ENCODE results near the gene PPP1R13B.

PPP1R13B gene

DNA sequence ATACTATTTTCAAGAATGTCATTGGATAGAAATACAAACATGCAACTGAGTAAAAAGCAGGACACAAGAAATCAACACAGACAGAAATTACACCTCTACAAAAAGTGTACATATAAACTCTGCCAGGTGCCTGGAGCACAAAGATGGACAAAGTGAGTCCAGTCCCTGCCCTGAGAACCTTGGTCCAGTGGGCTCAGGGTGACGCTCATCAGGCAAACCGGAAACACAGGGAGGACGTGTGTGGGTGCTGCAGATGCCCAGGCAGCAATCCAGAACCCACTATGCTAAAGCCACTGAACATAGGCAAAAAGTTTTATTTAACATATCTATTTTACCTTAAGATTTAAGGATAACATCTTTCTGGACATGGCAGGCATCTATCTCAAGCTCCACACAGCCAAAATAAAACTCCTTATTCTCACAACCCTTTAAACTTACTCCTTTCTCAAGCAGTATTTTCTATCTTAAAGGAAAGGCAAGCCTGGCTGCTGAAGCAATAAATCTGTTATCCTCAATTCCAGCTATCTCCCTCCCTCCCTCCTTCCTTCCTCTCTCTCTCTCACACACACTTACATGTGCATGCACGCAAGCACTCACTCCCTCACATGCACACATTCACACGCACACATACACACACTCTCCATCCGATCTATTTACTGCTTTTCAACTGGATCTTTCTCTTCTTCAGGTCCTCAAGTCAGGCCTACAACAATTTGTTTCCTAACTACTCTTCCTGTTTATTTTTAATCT, 10.2 kb downstream of the PPP1R13B start:
- no peak for DNase-seq (ENCODE audit: low read depth)

DNA sequence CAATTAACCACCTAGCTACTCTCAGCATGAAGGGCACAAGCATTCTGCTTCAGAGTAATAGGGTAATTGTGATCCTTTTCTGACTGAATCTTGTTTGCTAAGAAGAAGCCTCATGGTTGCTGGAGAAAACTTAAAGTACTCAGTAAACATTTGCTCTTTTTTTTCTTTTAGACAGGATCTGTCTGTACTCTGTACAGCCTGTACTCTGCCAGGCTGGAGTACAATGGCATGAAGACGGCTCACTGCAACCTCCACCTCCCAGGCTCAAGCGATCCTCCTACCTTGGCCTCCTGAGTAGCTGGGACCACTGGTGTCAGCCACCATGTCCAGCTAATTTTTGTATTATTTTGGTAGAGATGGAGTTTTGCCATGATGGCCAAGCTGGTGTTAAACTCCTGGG, 12.4 kb downstream of the PPP1R13B start:
- DNase-seq (ENCODE audit: low read depth), result no peak

DNA sequence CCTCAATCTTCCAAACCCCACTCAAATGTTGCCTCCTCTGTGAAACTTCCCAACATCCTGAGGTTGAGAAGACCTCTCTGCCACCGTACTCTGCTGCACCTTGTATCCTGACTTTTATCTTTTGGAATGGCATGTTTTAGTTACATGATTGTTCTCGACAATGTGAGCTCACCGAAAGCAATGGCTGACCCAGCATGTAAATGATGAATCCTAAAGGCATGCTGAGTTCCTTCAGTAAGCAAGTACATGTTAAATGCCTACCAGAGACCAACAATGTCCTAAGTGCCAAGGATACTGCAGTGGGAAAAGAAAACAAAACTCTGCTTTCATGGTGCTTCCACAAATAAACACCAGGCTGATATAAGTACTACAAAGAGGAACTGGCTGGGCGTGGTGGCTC, 13.7 kb downstream of the PPP1R13B start:
- DNase-seq (ENCODE audit: low read depth), result no peak

DNA sequence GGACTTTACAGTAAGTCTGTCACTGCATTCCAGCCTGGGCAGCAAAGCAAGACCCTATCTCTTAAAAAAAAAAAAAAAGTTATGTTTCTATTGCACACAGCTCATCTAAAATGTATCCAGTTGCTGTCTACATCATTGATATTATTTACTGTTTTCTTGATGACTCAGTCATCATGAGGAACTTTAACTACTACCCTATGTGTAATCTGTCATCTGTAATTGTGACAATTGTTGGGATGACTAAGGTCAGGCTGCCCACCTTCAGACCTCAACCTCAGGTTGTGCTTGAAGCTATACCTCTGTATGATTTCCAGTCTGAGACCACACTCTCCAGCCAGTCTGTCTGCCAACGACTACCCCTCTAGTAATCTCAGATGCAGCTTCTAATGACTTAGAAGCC, 15.3 kb downstream of the PPP1R13B start:
- no peak for DNase-seq (ENCODE audit: low read depth)

DNA sequence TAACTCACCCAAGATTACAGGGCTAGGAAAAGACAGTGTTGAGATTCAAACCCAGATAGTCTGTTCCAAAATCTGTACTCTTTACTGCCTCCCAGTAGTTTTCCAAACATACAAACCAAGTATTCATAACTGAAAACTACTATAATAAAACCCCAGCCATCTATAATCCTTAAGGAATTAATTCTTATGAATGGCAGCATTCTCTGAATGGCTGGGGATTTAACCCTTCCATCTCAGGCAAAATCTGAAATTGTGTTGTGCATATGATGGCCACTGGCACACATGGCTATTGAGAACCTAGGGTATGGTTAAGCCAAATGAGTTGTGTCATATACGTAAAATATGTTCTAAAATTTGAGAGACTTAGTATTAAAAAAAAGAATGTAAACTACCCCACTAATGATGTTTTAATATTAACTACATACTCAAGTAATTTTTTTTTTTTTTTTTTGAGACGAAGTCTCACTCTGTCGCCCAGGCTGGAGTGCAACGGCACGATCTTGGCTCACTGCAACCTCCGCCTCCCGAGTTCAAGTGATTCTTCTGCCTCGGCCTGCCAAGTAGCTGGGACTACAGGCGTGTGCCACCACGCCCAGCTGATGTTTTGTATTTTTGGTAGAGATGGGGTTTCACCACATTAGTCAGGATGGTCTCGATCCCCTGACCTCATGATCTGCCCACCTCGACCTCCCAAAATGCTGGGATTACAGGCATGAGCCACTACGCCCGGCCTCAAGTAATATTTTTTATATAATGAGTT, 16.7 kb downstream of the PPP1R13B start:
- DNase-seq (ENCODE audit: low read depth), result no peak

- DNase-seq (ENCODE audit: low read depth), result no peak
Measured at GRCh38 chr14:103828315-103828967, 18.9 kb downstream of the PPP1R13B start.

DNA sequence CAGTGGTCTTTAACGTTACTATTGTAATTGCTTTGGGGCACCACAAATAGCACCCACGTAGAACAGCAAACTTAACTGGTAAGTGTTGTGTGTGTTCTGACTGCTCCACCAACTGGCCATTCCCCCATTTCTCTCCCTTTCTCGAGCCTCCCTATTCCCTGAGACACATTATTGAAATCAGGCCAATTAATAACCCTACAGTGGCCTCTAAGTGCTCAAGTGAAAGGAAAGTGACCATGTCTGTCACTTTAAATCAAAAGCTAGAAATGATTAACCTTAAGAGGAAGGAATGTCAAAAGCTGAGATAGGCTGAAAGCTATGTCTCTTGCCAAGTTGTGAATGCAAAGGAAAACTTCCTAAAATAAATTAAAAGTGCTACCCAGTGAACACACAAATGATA, 22.3 kb downstream of the PPP1R13B start:
- no peak for DNase-seq (ENCODE audit: low read depth)

GRCh38 chr14:103820908-103821307, 26.5 kb downstream of the PPP1R13B start:
- no peak for DNase-seq (ENCODE audit: low read depth)

DNA sequence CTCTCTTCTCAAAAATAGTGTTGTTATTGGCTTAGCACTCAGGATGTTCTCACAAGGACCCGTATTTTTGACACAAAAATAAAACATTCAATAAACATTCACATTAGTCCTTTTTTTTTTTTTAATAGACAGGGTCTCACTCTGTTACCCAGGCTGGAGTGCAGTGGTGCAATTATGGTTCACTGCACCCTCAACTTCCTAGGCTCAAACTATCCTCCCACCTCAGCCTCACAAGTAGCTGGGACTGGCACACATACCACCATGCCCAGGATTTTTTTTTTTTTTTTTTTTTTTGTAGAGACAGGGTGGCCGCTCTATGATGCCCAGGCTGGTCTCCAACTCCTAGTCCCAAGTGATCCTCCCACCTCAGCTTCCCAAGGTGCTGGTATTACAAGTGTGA, 27.0 kb downstream of the PPP1R13B start:
- no peak for DNase-seq (ENCODE audit: low read depth)

- no peak for DNase-seq (ENCODE audit: low read depth)
Measured at GRCh38 chr14:103819503-103820307, 27.7 kb downstream of the PPP1R13B start.

GRCh38 chr14:103818870-103819269, 28.5 kb downstream of the PPP1R13B start:
- no peak for DNase-seq (ENCODE audit: low read depth)

DNA sequence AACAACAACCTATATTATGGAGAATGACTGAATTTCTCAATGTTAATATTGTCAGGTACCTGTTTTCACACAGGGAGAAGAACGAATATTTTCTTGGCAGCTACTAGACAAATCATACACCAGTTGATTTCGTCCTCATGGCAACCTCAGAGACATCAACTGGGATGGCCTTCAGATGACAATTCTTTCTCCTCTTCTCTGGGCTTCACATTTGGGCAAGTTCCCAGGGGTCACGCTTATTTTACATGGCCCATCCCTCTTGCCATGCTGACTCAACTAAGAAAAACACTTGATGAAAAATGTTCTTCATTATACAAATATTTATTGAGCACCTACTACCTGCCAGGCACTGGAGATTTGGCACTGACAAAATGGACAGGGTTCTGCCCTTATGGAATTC, 29.0 kb downstream of the PPP1R13B start:
- DNase-seq (ENCODE audit: low read depth), result no peak

- DNase-seq (ENCODE audit: low read depth), result no peak
Measured at GRCh38 chr14:103817595-103817994, 29.8 kb downstream of the PPP1R13B start.

- no peak for DNase-seq (ENCODE audit: low read depth)
Measured at GRCh38 chr14:103816991-103817390, 30.4 kb downstream of the PPP1R13B start.

- no peak for DNase-seq (ENCODE audit: low read depth)
Measured at GRCh38 chr14:103815253-103815652, 32.1 kb downstream of the PPP1R13B start.

DNA sequence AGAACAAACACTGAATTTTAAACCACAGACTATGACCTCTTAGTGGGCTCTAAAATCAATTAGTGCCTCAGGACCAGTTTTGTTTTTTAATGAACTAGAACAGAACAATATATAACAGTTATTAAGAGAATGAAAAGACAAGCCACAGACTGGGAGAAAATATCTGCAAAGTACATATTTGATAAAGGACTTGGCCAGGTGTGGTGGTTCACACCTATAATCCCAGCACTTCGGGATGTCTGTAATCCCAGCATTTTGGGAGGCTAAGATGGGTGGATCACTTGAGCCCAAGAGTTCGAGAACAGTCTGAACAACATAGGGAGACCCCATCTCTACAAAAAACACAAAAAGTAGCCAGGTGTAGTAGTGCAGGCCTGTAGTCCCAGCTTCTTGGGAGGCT, 36.2 kb downstream of the PPP1R13B start:
- DNase-seq (ENCODE audit: low read depth), result no peak

DNA sequence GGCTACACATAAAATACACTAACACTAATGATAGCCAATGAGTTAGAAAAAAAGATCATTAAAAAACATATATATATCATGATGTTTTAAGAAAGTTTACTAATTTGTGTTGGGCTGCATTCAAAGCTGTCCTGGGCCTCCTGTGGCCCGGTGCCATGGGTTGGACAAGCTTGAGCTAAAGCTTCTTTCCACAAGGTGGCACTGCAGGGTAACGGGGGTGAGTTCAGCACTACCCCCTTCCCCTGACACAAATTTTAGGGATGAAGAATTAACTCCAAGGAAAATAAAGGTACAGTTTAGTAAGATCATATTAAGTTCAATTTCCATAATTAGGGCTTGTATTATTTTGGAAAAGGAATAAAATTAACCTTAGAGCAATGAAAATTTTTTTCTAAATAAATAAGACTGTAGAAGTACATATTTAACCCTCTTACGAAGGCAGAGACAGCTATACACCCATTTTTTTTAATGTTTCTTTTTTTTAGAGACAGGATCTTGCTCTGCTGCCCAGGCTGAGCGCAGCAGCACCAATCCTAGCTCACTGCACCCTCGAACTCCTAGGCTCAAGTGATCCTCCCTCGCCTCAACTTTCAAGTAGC, 38.9 kb downstream of the PPP1R13B start:
- peak; percentile 58 for DNase-seq (ENCODE audit: low read depth)

DNA sequence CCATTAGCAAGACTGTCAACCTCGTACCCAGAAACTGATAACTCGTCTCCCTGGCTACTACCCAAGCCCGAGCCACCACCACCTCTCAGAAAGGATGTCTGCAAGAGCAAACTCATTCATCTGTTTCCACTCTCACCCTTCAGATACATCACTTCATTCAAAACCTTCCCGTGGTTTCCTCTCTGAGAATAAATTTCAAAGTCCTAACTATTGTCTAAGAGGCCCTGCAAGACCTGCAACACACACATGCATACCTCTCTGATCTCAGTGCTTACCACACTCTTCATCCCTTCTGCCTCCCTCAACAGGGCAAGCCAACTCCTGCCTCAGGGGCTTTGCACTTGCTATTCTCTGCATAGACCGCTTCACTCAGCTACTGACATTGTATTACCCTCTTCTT, 40.6 kb downstream of the PPP1R13B start:
- DNase-seq (ENCODE audit: low read depth), result no peak

DNA sequence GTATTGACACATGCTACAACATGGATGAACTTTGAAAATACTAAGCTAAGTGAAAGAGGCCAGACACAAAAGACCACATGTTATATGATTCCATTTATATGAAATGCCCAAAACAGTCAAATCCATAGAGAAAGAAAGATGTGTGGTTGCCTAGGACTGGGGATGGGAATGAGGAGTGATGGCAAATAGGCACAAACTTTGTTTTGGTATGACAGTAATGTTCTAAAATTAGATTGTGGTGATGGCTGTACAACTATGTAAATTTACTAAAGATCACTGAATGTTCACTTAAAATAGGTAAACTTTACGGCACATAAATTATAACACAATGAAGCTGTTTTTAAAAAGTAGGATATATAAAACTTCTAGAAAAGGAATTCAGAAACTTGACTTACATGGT, 41.7 kb downstream of the PPP1R13B start:
- no peak for DNase-seq (ENCODE audit: low read depth)

DNA sequence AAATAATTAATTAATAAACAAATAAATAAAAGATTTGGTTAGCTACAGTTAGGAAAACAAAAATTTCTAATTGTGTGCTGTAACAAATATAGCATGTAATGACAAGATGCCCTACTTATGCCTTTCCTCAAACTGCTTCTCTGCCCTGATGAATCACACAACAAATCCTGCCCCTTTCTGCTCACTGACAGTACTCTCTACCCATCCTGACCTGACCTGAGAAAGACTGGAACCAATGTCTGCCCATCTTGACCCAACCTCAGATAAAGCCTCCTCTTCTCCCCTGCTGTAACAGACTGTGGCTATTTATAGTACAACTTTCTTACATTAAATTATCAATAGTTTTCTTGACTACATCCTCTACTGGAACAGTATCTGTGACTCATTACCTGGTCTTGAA, 43.7 kb downstream of the PPP1R13B start:
- no peak for DNase-seq (ENCODE audit: low read depth)

DNA sequence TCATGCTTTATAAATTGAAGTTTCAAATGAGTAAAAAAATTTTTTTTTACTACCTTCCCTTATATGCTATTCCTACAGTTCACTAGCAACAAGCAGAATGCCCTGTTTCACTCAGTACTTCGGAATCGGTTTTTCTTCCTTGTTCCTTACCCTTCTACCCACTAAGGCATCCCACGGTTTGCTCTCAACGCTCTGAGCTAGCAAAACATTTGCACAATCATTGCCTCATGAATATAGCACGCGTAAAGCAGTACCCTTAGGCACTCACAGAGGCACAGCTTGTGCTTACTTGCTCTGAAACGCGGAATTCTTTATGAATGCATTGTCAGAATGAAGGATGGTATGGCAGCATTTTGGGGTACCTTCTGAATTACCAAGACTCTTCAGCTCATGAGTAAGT, 45.0 kb downstream of the PPP1R13B start:
- no peak for DNase-seq (ENCODE audit: low read depth)

DNA sequence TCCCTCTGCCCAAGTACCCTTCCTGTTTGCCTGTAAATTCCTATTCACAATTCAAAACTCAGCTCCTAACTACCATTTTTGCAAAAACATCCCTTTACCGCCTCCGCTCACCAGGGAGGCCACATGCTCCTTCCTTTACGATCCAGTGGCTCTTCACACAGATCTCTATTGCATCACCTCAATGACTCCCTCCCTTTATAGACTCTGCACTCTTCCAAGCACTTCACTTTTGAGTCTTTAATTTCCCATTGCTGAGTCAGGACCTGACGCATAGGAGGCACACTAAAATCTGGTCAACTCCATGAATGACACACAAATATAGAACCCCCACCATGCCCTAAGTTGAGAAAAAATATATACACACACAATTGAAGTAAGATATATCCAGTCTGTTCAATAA, 45.9 kb downstream of the PPP1R13B start:
- DNase-seq (ENCODE audit: low read depth), result no peak

Data from activated T-cell treated with anti-CD3 and anti-CD28 coated beads for 1 hour (primary cell).